NCI-H1092 treated with DMSO at 0.1 percent for 48 hours (cell line): ENCODE measurements around the gene REPS2.
"Not testable (repeated sequence)": the region's sequence is repeated elsewhere in the genome, so short reads cannot be mapped to it uniquely, and the experiment has no call there.

Source experiments
- DNase-seq: peaks from one replicate; lab custom pipeline; 2025; lab: John Stamatoyannopoulos, UW

The REPS2 gene

GRCh38 chrX:16946361-16946964, at the start of gene REPS2:
REPS2 (plus strand) TSS chrX:16946658; CDS start chrX:16946862, 204 bp downstream.
- peak; percentile 65 for DNase-seq

DNA sequence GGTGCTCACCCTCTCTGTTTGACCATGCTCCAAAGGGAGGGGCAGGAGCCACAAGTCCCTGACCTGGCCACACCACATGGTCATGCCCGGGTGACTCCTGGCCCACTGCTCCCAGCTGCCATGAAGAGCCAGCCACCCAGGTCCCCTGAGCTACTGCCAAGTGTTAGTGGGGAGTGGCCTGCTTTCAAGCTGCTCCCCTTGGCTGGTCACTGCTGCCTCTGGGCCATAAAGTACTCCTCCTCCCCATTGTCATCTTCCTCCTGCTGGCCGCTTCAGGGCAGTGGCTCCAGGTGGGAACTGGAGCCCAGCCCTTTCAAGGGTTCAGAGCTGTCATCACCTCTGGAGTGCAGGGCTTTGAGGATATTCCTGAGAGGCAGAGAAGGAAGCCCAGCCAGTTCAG, 49.0 kb upstream of the REPS2 start:
- DNase-seq: no peak

DNA sequence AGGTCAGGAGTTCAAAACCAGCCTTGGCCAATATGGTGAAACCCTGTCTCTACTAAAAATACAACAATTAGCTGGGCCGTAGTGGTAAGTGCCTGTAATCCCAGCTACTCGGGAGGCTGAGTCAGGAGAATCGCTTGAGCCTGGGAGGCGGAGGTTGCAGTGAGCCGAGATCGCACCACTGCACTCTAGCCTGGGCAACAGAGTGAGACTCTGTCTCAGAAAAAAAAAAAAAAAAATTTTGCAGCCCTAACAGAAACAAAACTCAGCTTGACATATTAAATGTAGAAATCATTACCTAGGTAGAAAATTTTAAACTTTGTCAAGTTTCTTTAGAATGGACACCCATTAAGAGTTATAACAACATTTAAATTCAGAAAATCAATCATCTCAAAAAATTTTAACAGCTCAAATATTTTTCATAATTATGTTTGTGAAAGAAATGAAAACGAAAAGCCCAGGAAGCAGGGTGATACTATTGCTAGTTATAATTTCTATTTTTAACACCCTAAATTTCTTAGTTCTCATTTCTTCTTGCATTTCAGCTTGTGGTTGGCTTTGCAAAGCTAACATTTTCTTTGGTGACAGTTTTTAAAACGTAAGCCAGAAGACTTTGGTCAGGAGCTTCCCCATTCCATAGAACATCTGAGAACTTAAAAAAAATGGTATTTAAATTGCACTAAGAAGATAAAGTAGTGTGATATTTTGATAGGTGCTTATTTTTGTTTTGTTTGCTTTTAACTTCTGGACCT, 43.0 kb upstream of the REPS2 start:
- DNase-seq: no peak

GRCh38 chrX:16910376-16910775, 36.1 kb upstream of the REPS2 start:
- no peak for DNase-seq

GRCh38 chrX:16914058-16914457, 32.4 kb upstream of the REPS2 start:
- no peak for DNase-seq

GRCh38 chrX:16916561-16916960, 29.9 kb upstream of the REPS2 start:
- no peak for DNase-seq

- no peak for DNase-seq
These were observed 29.3 kb upstream of the REPS2 start for GRCh38 chrX:16917120-16917519.

GRCh38 chrX:16918979-16919378, 27.5 kb upstream of the REPS2 start:
- DNase-seq: no peak

- DNase-seq: no peak
These were observed 26.4 kb upstream of the REPS2 start for GRCh38 chrX:16920075-16920474.

DNA sequence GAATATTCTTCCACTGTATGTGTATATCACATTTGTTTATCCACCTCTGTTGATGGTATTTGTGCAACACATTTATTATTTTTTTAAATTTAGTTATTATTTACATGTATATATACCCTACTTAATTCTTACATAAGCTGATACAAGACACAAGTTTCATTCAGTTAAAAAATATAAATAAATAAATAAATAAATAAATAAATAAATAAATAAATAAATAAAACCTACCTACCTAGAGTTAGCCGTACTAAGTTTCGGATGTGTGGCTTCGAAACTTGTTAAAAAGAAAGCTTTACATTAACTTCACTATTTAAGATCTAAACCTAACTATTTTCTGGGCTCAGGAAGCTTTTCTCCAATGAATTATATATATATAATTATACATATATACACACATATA, 23.3 kb upstream of the REPS2 start:
- DNase-seq: no peak

DNA sequence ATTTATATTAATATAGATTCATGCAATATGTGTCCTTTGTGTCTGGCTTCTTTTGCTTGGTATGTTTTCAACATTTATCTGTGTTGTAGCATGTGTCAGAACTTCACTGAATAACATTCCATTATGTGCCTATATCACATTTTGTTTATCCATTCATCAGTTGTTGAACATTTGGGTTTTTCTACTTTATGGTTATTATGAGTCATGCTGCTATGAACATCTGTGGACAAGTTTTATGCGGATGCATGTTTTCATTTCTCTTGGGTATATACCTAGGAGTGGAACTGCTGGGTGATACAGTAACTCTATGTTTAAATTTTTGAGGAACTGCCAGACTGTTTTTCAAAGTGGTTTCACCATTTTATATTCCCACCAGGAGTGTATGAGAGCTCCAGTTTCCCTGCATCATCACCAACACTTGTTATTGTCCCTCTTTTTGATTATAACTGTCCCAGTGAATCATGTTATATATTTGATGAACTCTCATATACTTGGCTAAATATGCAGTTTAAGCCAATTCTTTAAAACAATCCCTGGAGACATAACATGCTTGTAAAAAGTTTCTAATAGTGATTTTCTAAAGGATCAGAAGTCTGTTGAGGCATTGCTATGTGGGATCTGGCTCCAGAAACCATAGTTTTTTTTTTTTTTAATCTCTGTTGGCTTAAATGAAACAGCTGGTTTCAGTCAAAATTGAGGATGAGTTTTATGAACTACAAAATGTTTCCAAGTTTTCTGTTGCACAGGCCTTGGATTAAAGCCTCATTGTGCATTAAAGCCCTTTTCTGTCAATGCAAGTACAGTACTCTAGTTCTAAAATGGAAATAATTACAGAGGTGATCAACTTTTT, 21.6 kb upstream of the REPS2 start:
- no peak for DNase-seq

- DNase-seq: no peak
These were observed 16.1 kb upstream of the REPS2 start for GRCh38 chrX:16930392-16930791.

DNA sequence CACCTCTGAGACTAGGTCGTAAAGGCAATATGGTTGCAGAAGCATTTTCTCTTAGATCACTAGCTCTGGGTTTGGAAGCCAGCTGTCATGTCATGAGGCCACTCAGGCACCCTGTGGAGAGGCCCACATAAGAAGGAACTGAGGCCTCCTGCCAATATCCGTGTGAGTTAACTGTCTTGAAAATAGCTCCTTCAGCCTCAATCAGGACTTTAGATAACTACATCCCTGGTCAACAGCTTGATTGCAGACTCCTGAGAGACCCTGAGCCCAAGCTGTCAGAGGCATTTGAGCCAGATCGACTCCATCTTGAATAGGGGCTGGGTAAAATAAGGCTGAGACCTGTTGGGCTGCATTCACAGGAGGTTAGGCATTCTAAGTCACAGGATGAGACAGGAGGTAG, 15.1 kb upstream of the REPS2 start:
- no peak for DNase-seq

- DNase-seq: no peak
These were observed 14.4 kb upstream of the REPS2 start for GRCh38 chrX:16931855-16932575.

GRCh38 chrX:16934185-16934584, 12.3 kb upstream of the REPS2 start:
- DNase-seq: no peak

DNA sequence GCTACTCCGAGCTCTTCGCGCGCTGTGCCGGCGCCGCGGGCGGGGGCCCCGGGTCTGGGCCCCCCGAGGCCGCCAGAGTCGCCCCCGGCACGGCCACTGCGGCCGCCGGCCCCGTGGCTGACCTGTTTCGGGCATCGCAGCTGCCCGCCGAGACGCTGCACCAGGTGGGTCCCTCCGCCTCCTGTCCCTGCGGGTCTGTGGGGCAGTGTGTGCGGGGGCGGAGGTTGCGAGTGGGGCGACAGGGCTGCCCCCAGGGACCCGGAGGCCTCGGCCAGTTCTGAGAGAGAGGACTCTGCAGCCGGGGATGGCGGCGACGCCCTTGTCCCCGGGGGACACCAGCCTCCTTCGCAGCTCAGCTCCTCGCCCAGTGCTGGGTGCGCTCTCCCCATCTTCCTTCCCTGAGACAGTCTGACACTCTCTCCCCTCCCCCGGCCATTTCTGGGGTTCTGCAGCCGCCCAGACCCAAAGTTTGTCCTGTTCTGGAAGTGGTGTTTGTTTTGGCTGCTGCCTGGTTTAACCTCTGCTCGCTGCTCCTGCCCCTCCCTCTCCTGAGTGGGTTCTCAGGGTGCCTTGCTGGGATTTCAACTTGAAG, 609 bp downstream of the REPS2 start:
- DNase-seq: peak; percentile 4

- no peak for DNase-seq
These were observed 4.0 kb downstream of the REPS2 start for GRCh38 chrX:16950423-16950822.

DNA sequence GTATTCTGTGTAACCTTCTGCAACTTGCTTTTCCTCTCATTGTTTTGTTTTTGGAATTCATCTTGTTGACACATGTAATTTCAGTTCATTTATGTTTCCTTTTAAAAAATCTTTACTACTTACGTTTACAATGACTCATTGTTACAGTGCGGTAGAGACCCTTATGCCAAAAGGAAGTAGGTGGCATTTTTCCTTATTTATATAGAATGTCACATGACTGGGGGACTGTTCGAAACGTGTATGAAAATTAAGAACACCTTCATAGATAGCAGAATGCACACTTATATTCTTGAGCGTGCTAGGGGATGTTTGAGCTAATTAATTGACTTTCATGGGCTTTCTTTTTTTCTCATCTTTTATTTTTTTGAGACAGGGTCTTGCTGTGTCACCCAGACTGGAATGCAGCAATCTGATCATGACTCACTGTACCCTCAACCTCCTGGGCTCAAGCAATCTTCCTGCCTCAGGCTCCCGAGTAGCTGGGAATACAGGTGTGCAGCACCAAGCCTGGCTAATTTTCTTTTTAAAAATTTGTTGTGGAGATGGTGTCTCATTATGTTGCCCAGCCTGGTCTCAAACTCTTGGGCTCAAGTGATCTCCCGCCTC, 7.3 kb downstream of the REPS2 start:
- DNase-seq: no peak

- DNase-seq: no peak
These were observed 11.3 kb downstream of the REPS2 start for GRCh38 chrX:16957751-16958150.

DNA sequence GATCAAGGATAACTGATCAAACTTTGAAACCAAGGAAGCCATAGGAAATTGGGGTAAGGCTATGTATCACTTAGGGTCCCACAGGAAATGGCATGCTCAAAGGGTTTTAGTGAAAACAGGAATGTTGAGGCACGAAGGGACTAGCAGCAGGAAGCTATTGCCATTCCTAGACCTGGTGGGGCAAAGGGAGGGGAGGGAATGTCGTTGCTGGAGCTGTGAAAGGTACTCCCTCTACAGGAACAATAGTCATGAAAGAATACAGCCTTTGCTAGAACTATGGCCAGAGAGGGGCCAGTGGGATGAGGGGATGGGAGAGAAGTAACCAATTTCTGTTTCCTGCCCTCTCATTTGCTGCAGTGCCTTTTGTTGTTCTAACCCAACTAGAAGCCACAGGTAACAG, 11.9 kb downstream of the REPS2 start:
- DNase-seq: no peak

- not testable (repeated sequence) for DNase-seq
These were observed 16.2 kb downstream of the REPS2 start for GRCh38 chrX:16962661-16963060.
